Heart right ventricle (tissue), 16 donors: ENCODE results near the gene PDPK1. TPM values are rescaled to one million over a fixed set of nuclear protein-coding genes. Genes with fewer than 3 reads are reported as not detected.

Source experiments
- ATAC-seq, 8 donors: fragments of 200-7000 bp; cut with Tn5 transposase; one replicate each; pipeline ENCODE4 v1.9.1; 2020; ENCODE audit warnings: mild to moderate bottlenecking in 8 of 8, moderate library complexity in 8 of 8, moderate number of reproducible peaks in 1 of 8
- DNase-seq, 2 donors: peaks; one replicate each; pipeline ENCODE4 v3.0.0-alpha.2; 2020
- H3K27ac ChIP-seq, 10 donors: fragments of 200-600 bp; sonication (generic) in 2 of 10; one replicate each; pipeline versions ENCODE4 v1.5.0 to v1.8.0; 2020 to 2022; ENCODE audit warnings: mild to moderate bottlenecking in 3 of 10
- H3K27me3 ChIP-seq, 7 donors: fragments of 200-600 bp; one replicate each; pipeline ENCODE4 v1.8.0; 2021 to 2022; ENCODE audit warnings: mild to moderate bottlenecking in 2 of 7
- H3K36me3 ChIP-seq, 9 donors: fragments of 200-600 bp; sonication (generic) in 1 of 9; one replicate each; pipeline versions ENCODE4 v1.5.0 to v1.8.0; 2020 to 2022; ENCODE audit warnings: mild to moderate bottlenecking in 2 of 9
- H3K4me1 ChIP-seq, 9 donors: fragments of 200-600 bp; sonication (generic) in 1 of 9; one replicate each; pipeline versions ENCODE4 v1.5.0 to v1.8.0; 2020 to 2022; ENCODE audit warnings: mild to moderate bottlenecking in 4 of 9
- H3K4me3 ChIP-seq, 10 donors: fragments of 200-600 bp; sonication (generic) in 2 of 10; one replicate each; pipeline versions ENCODE4 v1.5.0 to v1.8.0; 2020 to 2022; ENCODE audit warnings: mild to moderate bottlenecking in 7 of 10, moderate library complexity in 2 of 10
- H3K9me3 ChIP-seq, 11 donors: fragments of 200-600 bp in 10 of 11; sonication (generic) in 2 of 11; one replicate each; pipeline versions ENCODE4 v1.5.0 to v1.8.0; 2013 to 2022; ENCODE audit warnings: mild to moderate bottlenecking in 2 of 11, control low read depth in 1 of 11, moderate library complexity in 1 of 11
- CTCF ChIP-seq, 9 donors: fragments of 200-600 bp; sonication (generic) in 2 of 9; IDR thresholded peaks; one replicate each; pipeline versions ENCODE4 v1.5.0 to v1.8.0; 2021 to 2022; ENCODE audit warnings: antibody characterized with exemption in 9 of 9, mild to moderate bottlenecking in 5 of 9, moderate library complexity in 1 of 9
- WGBS, 2 donors: extraction: QIAGEN DNeasy Blood & Tissue Kit; methylation state at CpG; one replicate each; pipeline ENCODE4 v1.1.7; 2013; ENCODE audit warnings: inconsistent platforms in 1 of 2; 5-methylcytosine and 5-hydroxymethylcytosine counted together
- intact Hi-C, 10 donors: fragments of 100-400 bp; cut with DNase I; formaldehyde crosslinking; loops; one replicate each; pipeline versions ENCODE4 v1.11.1 to v1.14.2; 2022
- long read RNA-seq, 3 donors: library from polyadenylated mRNA; unstranded; transcript quantifications; one replicate each; pipeline ENCODE4 v2.0.0, GENCODE V29; 2020 to 2021
- polyA plus RNA-seq, 2 donors: library from polyadenylated mRNA; stranded (reverse); fragments of 200-250 nt; gene quantifications; one replicate each; pipeline ENCODE4 v1.2.3, GENCODE V29; 2013
- total RNA-seq, 10 donors: library from RNA; stranded (reverse); fragmentation: NEBNext Ultra II Directional in 3 of 10; extraction: Animal tissue kit (Norgen Biotek cat#: 25700) in 3 of 10; gene quantifications; one replicate each; pipeline versions ENCODE4 v1.2.1 to v1.2.4, GENCODE V29; 2021 to 2023
- donor health status: Arrhythmogenic right ventricular cardiomyopathy.
- donor health status: ischemic (EF 13 %, LVEDD 7.1; RV severe dilation, severe dysfunction).
- donor health status: healthy with polysubstance abuse.
- donor health status: DM: no; HTN: yes; CAD: no.
- donor health status: DM: no; HTN: no; CAD: no.
- donor health status: ischemic (EF 25% LVEDD 6.9; RV normal size, moderate dysfunction).
- donor health status: ischemic (EF 25% LVEDD 5.7; RV mildly dilated, moderate dysfunction).
- donor health status: healthy.
- donor health status: DM: yes; HTN: yes; CAD: no.
- donor health status: Ischemic cardiomyopathy.
- donor health status: ischemic (EF 35%, LVEDD 5.7; RV mildly dilated, moderate dysfunction).
- donor health status: nonischemic (EF 11% LVEDD 7.7; RV severe dilation, severe dysfunction).
- donor health status: DM: yes; HTN: yes; CAD: no.
- donor health status: PGD.
- donor health status: ischemic (EF 29% LVEDD 5.4; RV normal size, mild dysfunction).
- donor health status: nonischemic (EF 23%, LVEDD 6.1; RV moderate dilation, normal function).

Gene PDPK1
- 10 to 100 TPM; 31.3 to 47.7 (median 38.3) TPM for total RNA-seq
- 10 to 100 TPM; 11.0 to 17.4 TPM for polyA plus RNA-seq
- long read RNA-seq, donor 1, full-length matches to known transcripts = 37 of 83 reads
- long read RNA-seq, donor 1, partial matches to known transcripts = 0 of 83 reads
- long read RNA-seq, donor 1, other reads (novel, unspliced or antisense) = 46 of 83 reads
- long read RNA-seq, donor 2, full-length matches to known transcripts = 33 of 77 reads
- long read RNA-seq, donor 2, partial matches to known transcripts = 2 of 77 reads
- long read RNA-seq, donor 2, other reads (novel, unspliced or antisense) = 42 of 77 reads
- long read RNA-seq, donor 3, full-length matches to known transcripts = 30 of 126 reads
- long read RNA-seq, donor 3, partial matches to known transcripts = 6 of 126 reads
- long read RNA-seq, donor 3, other reads (novel, unspliced or antisense) = 90 of 126 reads

- no peak for TF ChIP-seq CTCF (IDR thresholded peaks at IDR 0.05)
- Histone ChIP-seq H3K36me3 (peaks cover 0 to 8% (median 0%) of the 10 kb centered on the region in 9 donors), H3K27me3 (no peaks in the 10 kb centered on the region), H3K27ac (peak within 1 kb of the TSS; percentile 60 to 94 (median 86)), H3K4me1 (peaks cover 0 to 57% (median 42%) of the 10 kb centered on the region in 9 donors), H3K9me3 (no peaks in the 10 kb centered on the region), H3K4me3 (peak within 1 kb of the TSS; percentile 32 to 81 (median 69))
- WGBS, 2 donors = 0% methylated on average over 79 to 121 of the region's 126 CpGs
- ATAC-seq (peak; percentile 91 to 97 (median 96)), DNase-seq (peak; percentile 93 to 95)
- intact Hi-C loops = no loop called here
Measured at GRCh38 chr16:2537451-2538379, at the start of gene PDPK1. Gene PDPK1 (plus strand): TSS chr16:2538021. CDS start chr16:2538113, 92 bp downstream.

- Histone ChIP-seq H3K27ac (no peak overlapping the region), H3K27me3 (no peaks in the 10 kb centered on the region), H3K4me3 (no peak overlapping the region), H3K36me3 (peaks cover 0 to 5% (median 0%) of the 10 kb centered on the region in 9 donors), H3K4me1 (peaks cover 0 to 29% (median 16%) of the 10 kb centered on the region in 9 donors), H3K9me3 (no peaks in the 10 kb centered on the region)
- ATAC-seq = no peak
- 94% methylated on average over 16 of the region's 16 CpGs for WGBS, 2 donors
- DNase-seq = no peak
- intact Hi-C loops = loop anchor here in 2 of 10 donors (5.0 to 10.0 kb wide), 2 partner anchors 55 to 147 kb away; partner anchors contain the start of gene ABCA3 (in 1 of the 2)
- no peak for TF ChIP-seq CTCF (IDR thresholded peaks at IDR 0.05)
Measured at GRCh38 chr16:2489581-2489980, 48.2 kb upstream of the PDPK1 start.

GRCh38 chr16:2490190-2491105, 47.4 kb upstream of the PDPK1 start:
- intact Hi-C loops = no loop called here
- Histone ChIP-seq H3K36me3 (peaks cover 0 to 5% (median 0%) of the 10 kb centered on the region in 9 donors), H3K4me3 (no peak overlapping the region), H3K4me1 (peaks cover 0 to 29% (median 16%) of the 10 kb centered on the region in 9 donors), H3K27me3 (no peaks in the 10 kb centered on the region), H3K27ac (no peak overlapping the region), H3K9me3 (no peaks in the 10 kb centered on the region)
- no peak for ATAC-seq
- no peak for TF ChIP-seq CTCF (IDR thresholded peaks at IDR 0.05)
- no peak for DNase-seq
- WGBS, 2 donors = 92 to 93% methylated on average over 23 of the region's 23 CpGs
